Spleen (tissue), 11 donors: Measurements from ENCODE around the gene C1QTNF1. TPM values are rescaled to one million over a fixed set of nuclear protein-coding genes. Genes with fewer than 3 reads are reported as not detected.

Source experiments
- DNase-seq: peaks from one replicate; pipeline ENCODE4 v3.0.0-alpha.2; 2020
- H3K27ac ChIP-seq, 8 donors: fragments of 200-600 bp; sonication (generic) in 7 of 8; 1 replicate in 4 of 8; 2 replicates in 4 of 8; pipeline versions ENCODE4 v1.5.0 to v1.8.0; 2016 to 2021; ENCODE audit warnings: inconsistent platforms in 4 of 8, mild to moderate bottlenecking in 4 of 8, moderate library complexity in 1 of 8
- H3K27me3 ChIP-seq, 7 donors: fragments of 200-600 bp; sonication (generic) in 6 of 7; replicated peaks in 1 of 7; 1 replicate in 4 of 7; 2 replicates in 3 of 7; pipeline versions ENCODE4 v1.5.0 to v1.8.0; 2016 to 2021; ENCODE audit warnings: inconsistent platforms in 3 of 7, mild to moderate bottlenecking in 1 of 7
- H3K36me3 ChIP-seq, 6 donors: fragments of 200-600 bp; sonication (generic) in 5 of 6; 1 replicate in 4 of 6; 2 replicates in 2 of 6; pipeline versions ENCODE4 v1.5.0 to v1.8.0; 2016 to 2021; ENCODE audit warnings: inconsistent platforms in 2 of 6
- H3K4me1 ChIP-seq, 6 donors: fragments of 200-600 bp; sonication (generic) in 5 of 6; 1 replicate in 3 of 6; 2 replicates in 3 of 6; pipeline versions ENCODE4 v1.5.0 to v1.8.0; 2016 to 2021; ENCODE audit warnings: inconsistent platforms in 3 of 6
- H3K4me3 ChIP-seq, 8 donors: fragments of 200-600 bp; sonication (generic) in 7 of 8; 1 replicate in 4 of 8; 2 replicates in 4 of 8; pipeline versions ENCODE4 v1.5.0 to v1.8.0; 2016 to 2021; ENCODE audit warnings: inconsistent platforms in 4 of 8, mild to moderate bottlenecking in 4 of 8, moderate library complexity in 2 of 8
- H3K9me3 ChIP-seq, 8 donors: fragments of 200-600 bp; sonication (generic) in 7 of 8; 1 replicate in 4 of 8; 2 replicates in 4 of 8; pipeline versions ENCODE4 v1.5.0 to v1.8.0; 2016 to 2021; ENCODE audit warnings: inconsistent platforms in 4 of 8
- CTCF ChIP-seq, 11 experiments: fragments of 200-600 bp in 7 of 11; fragments of 450-650 bp in 4 of 11; sonication (generic) in 4 of 11; IDR thresholded peaks in 8 of 11; conservative IDR thresholded peaks in 3 of 11; 1 replicate in 7 of 11; 2 replicates in 4 of 11; pipeline versions ENCODE4 v1.4.0 to v1.8.0; 2016 to 2021; ENCODE audit warnings: antibody characterized with exemption in 11 of 11, inconsistent platforms in 4 of 11, mild to moderate bottlenecking in 1 of 11
- POLR2A ChIP-seq, 3 donors: fragments of 450-650 bp; IDR thresholded peaks; one replicate each; pipeline ENCODE4 v1.5.1; 2017; ENCODE audit warnings: antibody characterized with exemption in 3 of 3, mild to moderate bottlenecking in 1 of 3
- POLR2AphosphoS5 ChIP-seq, 3 donors: sonication (generic); formaldehyde crosslinking; IDR thresholded peaks; one replicate each; pipeline ENCODE4 v1.5.1; 2017; ENCODE audit warnings: antibody characterized with exemption in 3 of 3
- WGBS, 5 donors: extraction: QIAGEN DNeasy Blood & Tissue Kit in 3 of 5; methylation state at CpG; one replicate each; pipeline versions ENCODE4 v1.1.5 to v1.1.7; 2013 to 2018; 5-methylcytosine and 5-hydroxymethylcytosine counted together
- intact Hi-C: fragments of 100-400 bp; cut with DNase I; formaldehyde crosslinking; loops from one replicate; pipeline ENCODE4 v1.15.0; 2023; ENCODE audit warnings: low total_unique reads
- polyA plus RNA-seq, 3 donors: library from polyadenylated mRNA; stranded (reverse); fragments of 200-250 nt; gene quantifications; one replicate each; pipeline ENCODE4 v1.2.1, GENCODE V29; 2013
- total RNA-seq, 7 donors: library from RNA; depleted of rRNA in 3 of 7; stranded (reverse); fragments of >200 nt in 3 of 7; fragmentation: NEBNext Ultra II Directional in 4 of 7; extraction: Animal tissue kit (Norgen Biotek cat#: 25700) in 4 of 7; gene quantifications; one replicate each; pipeline versions ENCODE4 v1.1.0 to v1.2.1, GENCODE V29; 2016 to 2021
- donor health status: healthy with polysubstance abuse.
- donor health status: DM: no; HTN: no; CAD: no; lungs with moderate emphysema.
- donor health status: DM: no; HTN: no; CAD: no.
- donor health status: Bipolar disorder and iron deficiency.
- donor health status: healthy.
- donor health status: DM: no; HTN: no; CAD: no.
- donor health status: DM: yes; HTN: yes; CAD: no.

C1QTNF1 gene
- total and polyA plus RNA-seq, 10 donors = 14.7 to 101 (median 44.4) TPM

GRCh38 chr17:79012563-79013134 lies 11.3 kb upstream of the C1QTNF1 start:
- TF ChIP-seq CTCF (IDR thresholded peaks at IDR 0.05 in 8 of 11, conservative IDR thresholded peaks at IDR 0.05 in 3 of 11) (no peak), POLR2AphosphoS5 (IDR thresholded peaks at IDR 0.05) (no peak), POLR2A (IDR thresholded peaks at IDR 0.05) (no peak)
- WGBS, 5 donors = 72 to 84% (median 81%) methylated on average over 6 of the region's 6 CpGs
- Histone ChIP-seq H3K9me3 (peaks cover 0 to 17% (median 9%) of the 10 kb centered on the region in 8 donors), H3K4me1 (peaks cover 18 to 36% (median 25%) of the 10 kb centered on the region in 6 donors), H3K27me3 (no peaks in the 10 kb centered on the region), H3K4me3 (no peak overlapping the region), H3K27ac (peak overlapping the region in 5 of 8 donors; percentile 24 to 96 (median 69)), H3K36me3 (peaks cover 0 to 5% (median 0%) of the 10 kb centered on the region in 6 donors)
- DNase-seq = no peak
- intact Hi-C loops = no loop called here

GRCh38 chr17:79014158-79014758 lies 9.7 kb upstream of the C1QTNF1 start:
- 78 to 91% (median 90%) methylated on average over 2 of the region's 2 CpGs for WGBS, 5 donors
- intact Hi-C loops = no loop called here

GRCh38 chr17:79017546-79018369 lies 6.2 kb upstream of the C1QTNF1 start:
- H3K27ac ChIP-seq = no peak overlapping the region
- intact Hi-C loops = no loop called here
- 71 to 80% (median 76%) methylated on average over 6 of the region's 6 CpGs for whole genome bisulfite sequencing, 5 donors

More at GRCh38 chr17:79014158-79014758, 9.7 kb upstream of the C1QTNF1 start:
- no peak overlapping the region for H3K27ac ChIP-seq
- H3K9me3 ChIP-seq = peaks cover 0 to 17% (median 9%) of the 10 kb centered on the region in 8 donors
- no peaks in the 10 kb centered on the region for H3K27me3 ChIP-seq
- peaks cover 7 to 24% (median 10%) of the 10 kb centered on the region in 6 donors for H3K4me1 ChIP-seq
- no peaks in the 10 kb centered on the region for H3K36me3 ChIP-seq
- no peak for DNase-seq
- H3K4me3 ChIP-seq = no peak overlapping the region
- TF ChIP-seq POLR2AphosphoS5 (IDR thresholded peaks at IDR 0.05) (no peak), CTCF (IDR thresholded peaks at IDR 0.05 in 8 of 11, conservative IDR thresholded peaks at IDR 0.05 in 3 of 11) (no peak), POLR2A (IDR thresholded peaks at IDR 0.05) (no peak)

More at GRCh38 chr17:79017546-79018369, 6.2 kb upstream of the C1QTNF1 start:
- TF ChIP-seq POLR2AphosphoS5 (IDR thresholded peaks at IDR 0.05) (no peak), POLR2A (IDR thresholded peaks at IDR 0.05) (no peak), CTCF (IDR thresholded peaks at IDR 0.05 in 8 of 11, conservative IDR thresholded peaks at IDR 0.05 in 3 of 11) (no peak)
- Histone ChIP-seq H3K9me3 (peaks cover 0 to 17% (median 9%) of the 10 kb centered on the region in 8 donors), H3K4me3 (no peak overlapping the region), H3K27me3 (peaks cover 0 to 19% (median 0%) of the 10 kb centered on the region in 7 donors), H3K4me1 (peaks cover 0 to 35% (median 19%) of the 10 kb centered on the region in 6 donors), H3K36me3 (no peaks in the 10 kb centered on the region)
- DNase-seq = no peak
